ENCODE data around the gene ATOSB.

The ATOSB gene

GRCh38 chr9:35107297-35108290 lies 8.1 kb downstream of the ATOSB start:
- Mint-ChIP-seq H3K27ac (no peak overlapping the region), H3K36me3 (ENCODE audit: insufficient read depth) (peaks cover 36% of the 10 kb centered on the region), H3K27me3 (no peaks in the 10 kb centered on the region), H3K4me3 (no peak overlapping the region), H3K4me1 (ENCODE audit: low read depth in 2 of 2) (peaks cover 28 to 37% of the 10 kb centered on the region in 2 donors), H3K9me3 (no peaks in the 10 kb centered on the region)
- ATAC-seq (replicated peaks) (no peak), DNase-seq (no peak)

- DNase-seq, result no peak
Measured at GRCh38 chr9:35106343-35106730, 9.3 kb downstream of the ATOSB start.

GRCh38 chr9:35105571-35106342 lies 9.9 kb downstream of the ATOSB start:
- no peaks in the 10 kb centered on the region for H3K27me3 Mint-ChIP-seq
- peaks cover 28 to 38% of the 10 kb centered on the region in 2 donors for H3K4me1 Mint-ChIP-seq (ENCODE audit: low read depth in 2 of 2)
- DNase-seq (no peak), ATAC-seq (replicated peaks) (no peak)
- H3K4me3 Mint-ChIP-seq, result no peak overlapping the region
- peak overlapping the region in 1 of 2 donors; percentile 86 for H3K27ac Mint-ChIP-seq
- H3K36me3 Mint-ChIP-seq (ENCODE audit: insufficient read depth), result peaks cover 48% of the 10 kb centered on the region
- H3K9me3 Mint-ChIP-seq, result no peaks in the 10 kb centered on the region

More at GRCh38 chr9:35106343-35106730, 9.3 kb downstream of the ATOSB start:
- no peaks in the 10 kb centered on the region for H3K9me3 Mint-ChIP-seq
- H3K27me3 Mint-ChIP-seq, result no peaks in the 10 kb centered on the region
- no peak for ATAC-seq (replicated peaks)
- peaks cover 30 to 39% of the 10 kb centered on the region in 2 donors for H3K4me1 Mint-ChIP-seq (ENCODE audit: low read depth in 2 of 2)
- no peak overlapping the region for H3K4me3 Mint-ChIP-seq
- peak overlapping the region in 1 of 2 donors; percentile 86 for H3K27ac Mint-ChIP-seq
- H3K36me3 Mint-ChIP-seq (ENCODE audit: insufficient read depth), result peaks cover 44% of the 10 kb centered on the region

- no peak for DNase-seq
- ATAC-seq (replicated peaks), result no peak
- Mint-ChIP-seq H3K36me3 (ENCODE audit: insufficient read depth) (peaks cover 48% of the 10 kb centered on the region), H3K27ac (no peak overlapping the region), H3K4me3 (no peak overlapping the region), H3K4me1 (ENCODE audit: low read depth in 2 of 2) (peaks cover 26 to 36% of the 10 kb centered on the region in 2 donors), H3K9me3 (no peaks in the 10 kb centered on the region), H3K27me3 (no peaks in the 10 kb centered on the region)
Measured at GRCh38 chr9:35105126-35105525, 10.5 kb downstream of the ATOSB start.

- H3K4me1 Mint-ChIP-seq (ENCODE audit: low read depth in 2 of 2), result peaks cover 26 to 32% of the 10 kb centered on the region in 2 donors
- no peaks in the 10 kb centered on the region for H3K27me3 Mint-ChIP-seq
- H3K4me3 Mint-ChIP-seq, result no peak overlapping the region
- H3K36me3 Mint-ChIP-seq (ENCODE audit: insufficient read depth), result peaks cover 48% of the 10 kb centered on the region
- no peaks in the 10 kb centered on the region for H3K9me3 Mint-ChIP-seq
- DNase-seq (no peak), ATAC-seq (replicated peaks) (no peak)
- H3K27ac Mint-ChIP-seq, result peak overlapping the region; percentile 96 to 98
Measured at GRCh38 chr9:35104586-35104985, 11.1 kb downstream of the ATOSB start.

GRCh38 chr9:35103660-35104191 lies 11.9 kb downstream of the ATOSB start:
- DNase-seq (no peak), ATAC-seq (replicated peaks) (no peak)
- no peaks in the 10 kb centered on the region for H3K27me3 Mint-ChIP-seq
- H3K9me3 Mint-ChIP-seq, result no peaks in the 10 kb centered on the region
- peak overlapping the region; percentile 96 to 98 for H3K27ac Mint-ChIP-seq
- H3K4me1 Mint-ChIP-seq (ENCODE audit: low read depth in 2 of 2), result peaks cover 26 to 30% of the 10 kb centered on the region in 2 donors
- peaks cover 44% of the 10 kb centered on the region for H3K36me3 Mint-ChIP-seq (ENCODE audit: insufficient read depth)
- H3K4me3 Mint-ChIP-seq, result peak overlapping the region; percentile 87 to 90

GRCh38 chr9:35102769-35103659 lies 12.6 kb downstream of the ATOSB start, which contains the start of gene STOML2:
Gene STOML2 (minus strand): TSS chr9:35103131. CDS start chr9:35103094, 37 bp downstream.
- peak; percentile 87 to 90 (median 90) for DNase-seq
- Mint-ChIP-seq H3K4me1 (ENCODE audit: low read depth in 2 of 2) (peaks cover 26 to 27% of the 10 kb centered on the region in 2 donors), H3K9me3 (no peaks in the 10 kb centered on the region), H3K4me3 (peak within 1 kb of the TSS; percentile 87 to 90), H3K27me3 (no peaks in the 10 kb centered on the region), H3K27ac (peak within 1 kb of the TSS; percentile 96 to 98), H3K36me3 (ENCODE audit: insufficient read depth) (peaks cover 39% of the 10 kb centered on the region)
- ATAC-seq (replicated peaks), result peak; percentile 97

GRCh38 chr9:35102465-35102768 lies 13.2 kb downstream of the ATOSB start:
- DNase-seq, result no peak
- no peaks in the 10 kb centered on the region for H3K9me3 Mint-ChIP-seq
- peak overlapping the region; percentile 96 to 98 for H3K27ac Mint-ChIP-seq
- peak overlapping the region; percentile 87 to 90 for H3K4me3 Mint-ChIP-seq
- H3K36me3 Mint-ChIP-seq (ENCODE audit: insufficient read depth), result peaks cover 38% of the 10 kb centered on the region
- peak; percentile 16 for ATAC-seq (replicated peaks)
- peaks cover 26 to 31% of the 10 kb centered on the region in 2 donors for H3K4me1 Mint-ChIP-seq (ENCODE audit: low read depth in 2 of 2)
- H3K27me3 Mint-ChIP-seq, result no peaks in the 10 kb centered on the region

- Mint-ChIP-seq H3K4me3 (peak overlapping the region; percentile 19 to 84), H3K9me3 (no peaks in the 10 kb centered on the region), H3K27ac (no peak overlapping the region), H3K36me3 (ENCODE audit: insufficient read depth) (peaks cover 38% of the 10 kb centered on the region), H3K4me1 (ENCODE audit: low read depth in 2 of 2) (peaks cover 36 to 39% of the 10 kb centered on the region in 2 donors), H3K27me3 (no peaks in the 10 kb centered on the region)
- DNase-seq (no peak), ATAC-seq (replicated peaks) (no peak)
Measured at GRCh38 chr9:35097573-35097972, 18.1 kb downstream of the ATOSB start.

- H3K4me3 Mint-ChIP-seq, result peak within 1 kb of the TSS; percentile 84
- H3K4me1 Mint-ChIP-seq (ENCODE audit: low read depth in 2 of 2), result peaks cover 23 to 28% of the 10 kb centered on the region in 2 donors
- no peaks in the 10 kb centered on the region for H3K9me3 Mint-ChIP-seq
- H3K27me3 Mint-ChIP-seq, result no peaks in the 10 kb centered on the region
- peak within 1 kb of the TSS; percentile 93 to 97 for H3K27ac Mint-ChIP-seq
- DNase-seq (peak; percentile 86 to 87 (median 86)), ATAC-seq (replicated peaks) (peak; percentile 91)
- peaks cover 38% of the 10 kb centered on the region for H3K36me3 Mint-ChIP-seq (ENCODE audit: insufficient read depth)
Measured at GRCh38 chr9:35096035-35096849, 19.4 kb downstream of the ATOSB start, which contains the start of gene PIGO. Gene PIGO (minus strand): TSS chr9:35096591. CDS start chr9:35095565, 1,026 bp downstream.

- Mint-ChIP-seq H3K4me1 (ENCODE audit: low read depth in 2 of 2) (peaks cover 18 to 19% of the 10 kb centered on the region in 2 donors), H3K4me3 (no peak overlapping the region), H3K9me3 (no peaks in the 10 kb centered on the region), H3K27ac (no peak overlapping the region), H3K36me3 (ENCODE audit: insufficient read depth) (peaks cover 37% of the 10 kb centered on the region), H3K27me3 (no peaks in the 10 kb centered on the region)
- no peak for DNase-seq
- ATAC-seq (replicated peaks), result no peak
Measured at GRCh38 chr9:35091536-35091935, 24.1 kb downstream of the ATOSB start.

GRCh38 chr9:35089434-35089833 lies 26.2 kb downstream of the ATOSB start:
- no peak overlapping the region for H3K4me3 Mint-ChIP-seq
- DNase-seq (no peak), ATAC-seq (replicated peaks) (no peak)
- no peaks in the 10 kb centered on the region for H3K27me3 Mint-ChIP-seq
- H3K9me3 Mint-ChIP-seq, result no peaks in the 10 kb centered on the region
- no peak overlapping the region for H3K27ac Mint-ChIP-seq
- H3K4me1 Mint-ChIP-seq (ENCODE audit: low read depth in 2 of 2), result peaks cover 2 to 13% of the 10 kb centered on the region in 2 donors
- peaks cover 25% of the 10 kb centered on the region for H3K36me3 Mint-ChIP-seq (ENCODE audit: insufficient read depth)

Measured in effector memory CD8-positive, alpha-beta T cell (primary cell).